ENCODE results near the gene SMG6.

GRCh38 chr17:2051933-2052559 lies 251.5 kb downstream of the SMG6 start:
- TF ChIP-seq CTCF (IDR thresholded peaks at IDR 0.05; ENCODE audit: insufficient read depth, low read length, poor library complexity, severe bottlenecking) (no peak), EZH2phosphoT487 (conservative IDR thresholded peaks at IDR 0.05; ENCODE audit: low read length) (no peak)
